ENCODE data around the gene PLEKHM2. TPM values are rescaled to one million over a fixed set of nuclear protein-coding genes. Genes with fewer than 3 reads are reported as not detected.

The PLEKHM2 gene
- total RNA-seq, 2 experiments from 2014 or later = 44.2 to 48.3 TPM

DNA sequence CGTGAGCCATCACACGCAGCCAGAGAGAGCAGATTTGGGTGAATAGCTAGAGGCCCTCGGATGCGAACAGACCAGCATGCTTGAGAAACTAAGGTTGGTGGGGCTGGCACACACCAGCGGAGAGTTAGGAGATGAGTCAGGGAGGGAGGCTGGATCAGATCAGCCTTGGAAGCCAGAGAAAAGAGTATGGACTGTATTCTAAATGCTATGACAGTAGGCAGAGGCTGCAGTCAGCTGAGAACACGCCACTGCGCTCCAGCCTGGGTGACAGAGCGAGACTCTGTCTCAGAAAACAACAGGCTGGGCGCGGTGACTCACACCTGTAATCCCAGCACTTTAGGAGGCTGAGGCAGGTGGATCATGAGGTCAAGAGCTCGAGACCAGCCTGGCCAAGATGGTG is 4.0 kb upstream of the PLEKHM2 start:
- Mint-ChIP-seq H3K4me1 (ENCODE audit: low read depth) (peaks cover 24% of the 10 kb centered on the region), H3K27me3 (ENCODE audit: low read depth) (no peaks in the 10 kb centered on the region), H3K27ac (no peak overlapping the region), H3K36me3 (ENCODE audit: low read depth) (no peaks in the 10 kb centered on the region), H3K4me3 (no peak overlapping the region), H3K9me3 (no peaks in the 10 kb centered on the region)
- DNase-seq = no peak
- CTCF ChIA-PET = no interaction called here
- intact Hi-C loops (cut with micrococcal nuclease) = loop anchor here (2.0 kb wide), 1 partner anchor 17 kb away; no protein-coding TSS in a partner anchor

DNA sequence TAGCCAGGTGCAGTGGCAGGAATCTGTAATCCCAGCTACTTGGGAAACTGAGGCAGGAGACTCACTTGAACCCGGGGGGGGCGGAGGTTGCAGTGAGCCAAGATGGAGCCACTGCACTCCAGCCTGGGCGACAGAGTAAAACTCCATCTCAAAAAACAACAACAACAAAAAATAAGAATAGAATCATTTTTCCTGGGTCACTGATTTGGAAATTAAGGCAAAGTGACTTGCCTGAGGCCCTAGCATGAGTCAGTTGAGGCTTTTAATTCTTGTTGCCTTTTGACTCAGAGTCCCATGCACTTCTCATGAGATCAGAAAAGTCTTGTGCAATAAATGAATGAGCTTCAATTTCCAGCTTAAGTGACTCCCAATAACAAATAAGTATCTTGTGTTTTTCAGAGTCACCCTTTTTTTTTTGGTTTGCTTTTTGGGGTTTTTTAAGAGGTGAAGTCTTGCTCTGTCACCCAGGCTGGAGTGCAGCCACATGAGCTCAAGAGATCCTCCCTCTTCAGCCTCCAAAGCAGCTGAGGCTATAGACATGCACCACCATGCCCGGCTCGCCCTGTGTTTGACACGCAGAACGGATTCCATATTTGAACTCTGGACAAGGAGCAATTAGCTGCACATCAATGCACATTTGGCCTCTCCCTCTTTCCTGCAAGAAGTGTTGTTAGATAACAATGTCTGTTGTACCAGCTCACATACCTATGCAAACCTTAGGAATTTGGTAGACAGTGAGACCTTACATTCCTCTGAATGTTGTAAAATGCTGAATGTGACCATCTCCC is 3.4 kb upstream of the PLEKHM2 start:
- CTCF ChIA-PET = interaction anchor here (0.7 kb wide), 1 partner anchor 50 kb away, joined by 3 read pairs; no protein-coding TSS in a partner anchor
- Mint-ChIP-seq H3K4me1 (ENCODE audit: low read depth) (peaks cover 29% of the 10 kb centered on the region), H3K9me3 (no peaks in the 10 kb centered on the region), H3K4me3 (no peak overlapping the region), H3K36me3 (ENCODE audit: low read depth) (no peaks in the 10 kb centered on the region), H3K27me3 (ENCODE audit: low read depth) (no peaks in the 10 kb centered on the region), H3K27ac (peak overlapping the region; percentile 50)
- DNase-seq = peak; percentile 26
- intact Hi-C loops (cut with micrococcal nuclease) = loop anchor here (2.0 kb wide), 1 partner anchor 16 kb away; no protein-coding TSS in a partner anchor

GRCh38 chr1:15681349-15682292 is 2.5 kb upstream of the PLEKHM2 start:
- CTCF ChIA-PET = interaction anchor here (0.7 kb wide), 2 partner anchors 35 to 51 kb away, joined by 3 read pairs; no protein-coding TSS in a partner anchor
- intact Hi-C loops (cut with micrococcal nuclease) = loop anchor here (2.0 kb wide), 1 partner anchor 15 kb away; no protein-coding TSS in a partner anchor
- peaks cover 35% of the 10 kb centered on the region for H3K4me1 Mint-ChIP-seq (ENCODE audit: low read depth)
- no peaks in the 10 kb centered on the region for H3K27me3 Mint-ChIP-seq (ENCODE audit: low read depth)
- no peak overlapping the region for H3K27ac Mint-ChIP-seq
- H3K9me3 Mint-ChIP-seq = no peaks in the 10 kb centered on the region
- H3K36me3 Mint-ChIP-seq (ENCODE audit: low read depth) = peaks cover 4% of the 10 kb centered on the region
- no peak for DNase-seq
- no peak overlapping the region for H3K4me3 Mint-ChIP-seq

DNA sequence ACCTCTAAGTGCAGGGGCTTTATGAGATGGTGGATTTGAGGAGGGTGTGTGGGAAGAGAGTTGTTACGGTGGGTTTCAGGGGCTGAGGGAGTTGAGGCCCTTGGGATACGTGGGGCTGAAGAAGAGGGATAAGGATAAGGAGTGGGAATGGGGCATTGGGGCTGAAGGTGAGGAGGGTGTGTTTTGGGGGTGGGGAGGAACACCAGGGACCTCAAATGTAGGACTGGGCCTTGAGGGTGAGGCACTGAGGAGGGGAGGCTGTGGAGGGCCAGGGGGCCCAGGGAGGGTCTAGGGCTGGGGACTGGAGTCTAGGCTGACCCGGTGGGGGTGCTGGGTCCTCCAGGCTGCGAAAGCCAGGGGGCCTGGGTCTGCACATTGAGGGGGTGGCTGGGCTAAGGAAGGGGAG is 1.2 kb upstream of the PLEKHM2 start:
- peak overlapping the region; percentile 44 for H3K4me3 Mint-ChIP-seq
- H3K36me3 Mint-ChIP-seq (ENCODE audit: low read depth) = peaks cover 9% of the 10 kb centered on the region
- CTCF ChIA-PET = no interaction called here
- no peaks in the 10 kb centered on the region for H3K27me3 Mint-ChIP-seq (ENCODE audit: low read depth)
- intact Hi-C loops (cut with micrococcal nuclease) = no loop called here
- peaks cover under 1% of the 10 kb centered on the region for H3K9me3 Mint-ChIP-seq
- H3K4me1 Mint-ChIP-seq (ENCODE audit: low read depth) = peaks cover 46% of the 10 kb centered on the region
- H3K27ac Mint-ChIP-seq = peak overlapping the region; percentile 76
- DNase-seq = no peak

DNA sequence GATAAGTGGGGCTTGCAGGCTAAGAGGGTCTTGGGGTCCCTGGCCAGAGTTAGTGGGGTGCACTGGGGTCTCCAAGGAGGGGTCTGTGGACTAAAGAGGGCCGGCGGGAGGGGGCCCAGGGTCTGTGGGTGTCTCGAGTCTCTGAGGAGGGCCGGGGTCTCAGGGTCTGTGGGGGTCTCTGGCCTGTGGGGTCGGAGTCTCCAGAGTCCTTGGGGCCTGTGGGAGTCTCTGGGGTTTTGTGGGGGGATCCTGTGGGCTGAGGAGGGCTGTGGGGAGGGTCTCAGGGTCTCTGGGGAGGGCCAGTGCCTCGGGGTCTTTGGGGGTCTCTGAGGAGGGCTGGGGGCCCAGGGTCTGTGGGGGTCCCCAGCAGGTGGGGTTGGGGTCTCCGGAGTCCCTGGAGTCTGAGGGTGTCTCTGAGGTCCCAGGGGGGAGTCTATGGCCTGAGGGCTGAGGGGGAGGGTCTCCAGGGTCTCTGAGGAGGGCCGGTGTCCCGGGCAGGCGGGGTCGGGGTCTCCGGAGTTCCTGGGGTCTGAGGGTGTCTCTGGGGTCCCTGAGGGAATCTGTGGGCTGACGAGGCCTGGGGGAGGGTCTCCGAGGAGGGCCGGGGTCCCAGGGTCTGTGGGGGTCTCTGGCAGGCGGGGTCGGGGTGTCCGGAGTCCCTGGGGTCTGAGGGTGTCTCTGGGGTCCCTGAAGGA is 628 bp upstream of the PLEKHM2 start:
- DNase-seq = no peak
- peaks cover 11% of the 10 kb centered on the region for H3K36me3 Mint-ChIP-seq (ENCODE audit: low read depth)
- intact Hi-C loops (cut with micrococcal nuclease) = loop anchor here (2.0 kb wide), 1 partner anchor 67 kb away; the partner anchor contains the start of gene DDI2
- peak overlapping the region; percentile 65 for H3K4me3 Mint-ChIP-seq
- H3K27me3 Mint-ChIP-seq (ENCODE audit: low read depth) = no peaks in the 10 kb centered on the region
- H3K4me1 Mint-ChIP-seq (ENCODE audit: low read depth) = peaks cover 48% of the 10 kb centered on the region
- CTCF ChIA-PET = no interaction called here
- peak overlapping the region; percentile 76 for H3K27ac Mint-ChIP-seq
- peaks cover 3% of the 10 kb centered on the region for H3K9me3 Mint-ChIP-seq

- intact Hi-C loops (cut with micrococcal nuclease) = loop anchor here (1.0 to 2.0 kb wide), 3 partner anchors 13 to 158 kb away; partner anchors contain the start of genes DDI2 and DNAJC16
- H3K27ac Mint-ChIP-seq = peak overlapping the region; percentile 85
These were observed 560 bp downstream of the PLEKHM2 start for GRCh38 chr1:15684468-15685291.

GRCh38 chr1:15685820-15686219 is 1.7 kb downstream of the PLEKHM2 start:
- H3K36me3 Mint-ChIP-seq (ENCODE audit: low read depth) = peaks cover 12% of the 10 kb centered on the region
- peaks cover 3% of the 10 kb centered on the region for H3K9me3 Mint-ChIP-seq
- CTCF ChIA-PET = interaction anchor here (0.5 to 0.8 kb wide), 2 partner anchors 11 to 68 kb away, joined by 3 read pairs; no protein-coding TSS in a partner anchor
- H3K27me3 Mint-ChIP-seq (ENCODE audit: low read depth) = no peaks in the 10 kb centered on the region
- H3K27ac Mint-ChIP-seq = no peak overlapping the region
- no peak for DNase-seq
- intact Hi-C loops (cut with micrococcal nuclease) = loop anchor here (1.0 to 2.0 kb wide), 3 partner anchors 11 to 160 kb away; partner anchors contain the start of genes DDI2 and DNAJC16
- peak overlapping the region; percentile 35 for H3K4me3 Mint-ChIP-seq
- peaks cover 36% of the 10 kb centered on the region for H3K4me1 Mint-ChIP-seq (ENCODE audit: low read depth)

More at GRCh38 chr1:15684468-15685291, 560 bp downstream of the PLEKHM2 start:
- Mint-ChIP-seq H3K27me3 (ENCODE audit: low read depth) (no peaks in the 10 kb centered on the region), H3K36me3 (ENCODE audit: low read depth) (peaks cover 12% of the 10 kb centered on the region), H3K4me1 (ENCODE audit: low read depth) (peaks cover 45% of the 10 kb centered on the region), H3K9me3 (peaks cover 3% of the 10 kb centered on the region), H3K4me3 (peak overlapping the region; percentile 85)
- peak; percentile 61 for DNase-seq
- CTCF ChIA-PET = interaction anchor here (0.9 kb wide), 1 partner anchor 12 kb away, joined by 3 read pairs; no protein-coding TSS in a partner anchor

- peak overlapping the region; percentile 54 for H3K27ac Mint-ChIP-seq
- H3K4me3 Mint-ChIP-seq = no peak overlapping the region
- intact Hi-C loops (cut with micrococcal nuclease) = no loop called here
- H3K36me3 Mint-ChIP-seq (ENCODE audit: low read depth) = peaks cover 12% of the 10 kb centered on the region
- no peaks in the 10 kb centered on the region for H3K27me3 Mint-ChIP-seq (ENCODE audit: low read depth)
- no peak for DNase-seq
- peaks cover 38% of the 10 kb centered on the region for H3K4me1 Mint-ChIP-seq (ENCODE audit: low read depth)
- peaks cover 3% of the 10 kb centered on the region for H3K9me3 Mint-ChIP-seq
- CTCF ChIA-PET = no interaction called here
These were observed 3.3 kb downstream of the PLEKHM2 start for GRCh38 chr1:15687446-15687845.

- Mint-ChIP-seq H3K27me3 (ENCODE audit: low read depth) (no peaks in the 10 kb centered on the region), H3K4me3 (no peak overlapping the region), H3K36me3 (ENCODE audit: low read depth) (peaks cover 16% of the 10 kb centered on the region), H3K4me1 (ENCODE audit: low read depth) (peaks cover 43% of the 10 kb centered on the region), H3K27ac (no peak overlapping the region), H3K9me3 (peaks cover 3% of the 10 kb centered on the region)
- intact Hi-C loops (cut with micrococcal nuclease) = no loop called here
- CTCF ChIA-PET = no interaction called here
- no peak for DNase-seq
These were observed 6.2 kb downstream of the PLEKHM2 start for GRCh38 chr1:15690317-15690716.

DNA sequence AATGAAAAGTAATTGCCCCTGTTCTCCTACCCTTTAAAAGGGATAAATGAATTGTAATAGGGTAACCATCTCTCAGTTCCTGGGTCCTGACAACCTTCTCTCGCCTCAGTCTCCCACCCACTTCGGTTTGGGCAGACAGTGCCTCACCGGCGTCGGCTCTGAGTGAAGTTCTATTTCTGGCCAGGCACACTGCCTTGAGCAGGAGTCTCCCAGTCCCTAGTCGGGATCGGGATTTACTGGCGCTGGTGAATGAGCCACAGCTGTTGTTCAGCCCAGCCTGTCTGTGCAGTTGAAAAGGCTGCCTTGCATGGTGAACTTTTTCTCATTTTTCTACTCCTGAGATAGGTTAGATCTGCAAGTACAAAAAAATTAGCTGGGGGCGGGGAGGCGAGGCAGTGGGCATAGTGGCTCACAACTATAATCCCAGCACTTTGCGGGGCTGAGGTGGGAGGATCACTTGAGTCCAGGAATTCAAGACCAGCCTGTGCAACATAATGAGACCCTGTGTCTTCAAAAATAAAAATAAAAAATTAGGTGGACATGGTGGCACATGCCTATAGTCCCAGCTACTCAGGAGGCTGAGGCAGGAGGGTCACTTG is 7.4 kb downstream of the PLEKHM2 start:
- Mint-ChIP-seq H3K4me3 (no peak overlapping the region), H3K9me3 (peaks cover 3% of the 10 kb centered on the region), H3K4me1 (ENCODE audit: low read depth) (peaks cover 36% of the 10 kb centered on the region), H3K36me3 (ENCODE audit: low read depth) (peaks cover 13% of the 10 kb centered on the region), H3K27ac (no peak overlapping the region), H3K27me3 (ENCODE audit: low read depth) (no peaks in the 10 kb centered on the region)
- CTCF ChIA-PET = no interaction called here
- DNase-seq = no peak
- intact Hi-C loops (cut with micrococcal nuclease) = no loop called here

All from activated naive CD4-positive, alpha-beta T cell treated with anti-CD3 and anti-CD28 coated beads for 36 hours (primary cell).